ENCODE data around the gene DCC.

DCC gene

DNA sequence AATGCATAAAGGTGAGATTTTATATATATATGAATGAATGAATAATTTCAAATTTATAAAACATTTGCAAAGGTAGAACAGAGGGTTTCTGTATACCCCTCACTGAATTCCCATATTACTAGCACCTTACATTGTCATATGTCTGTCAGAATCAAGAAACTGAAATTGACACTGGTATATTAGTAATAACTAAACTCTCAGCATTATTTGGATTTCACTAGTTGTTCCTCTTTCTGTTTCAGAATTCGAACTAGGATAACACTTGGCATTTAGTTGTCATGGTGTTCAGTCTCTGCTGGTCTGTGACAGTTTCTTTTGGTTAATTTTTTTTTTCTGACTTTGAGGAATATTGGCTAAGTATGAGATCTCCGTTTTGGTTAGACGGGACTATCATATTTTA lies 275.9 kb downstream of the DCC start:
- no peak overlapping the region for H3K9ac ChIP-seq (ENCODE audit: low read depth, low read length, poor library complexity, severe bottlenecking)
- no peaks in the 10 kb centered on the region for H3K27me3 ChIP-seq (ENCODE audit: insufficient read depth, low read length, poor library complexity, severe bottlenecking)
- TF ChIP-seq EZH2phosphoT487 (IDR thresholded peaks at IDR 0.05; ENCODE audit: borderline replicate concordance) = no peak
- H3K36me3 ChIP-seq (ENCODE audit: insufficient read depth, low read length) = no peaks in the 10 kb centered on the region
- 0 out of 2 replicates have a peak, but pooled peaks cover 3% of the 10 kb centered on the region for H3K9me3 ChIP-seq (ENCODE audit: insufficient read depth, low read depth, low read length)
- no peaks in the 10 kb centered on the region for H3K4me1 ChIP-seq (ENCODE audit: insufficient read depth, low read length, poor library complexity, severe bottlenecking)
- no peaks in the 10 kb centered on the region for H3F3A ChIP-seq (ENCODE audit: low read depth)
- H3K4me2 ChIP-seq (ENCODE audit: low read depth, low read length, poor library complexity, severe bottlenecking) = no peak overlapping the region
- H3K79me2 ChIP-seq (ENCODE audit: insufficient read depth, low read length) = no peaks in the 10 kb centered on the region
- H3K4me3 ChIP-seq (ENCODE audit: low read length, poor library complexity, severe bottlenecking) = no peak overlapping the region
- no peak overlapping the region for H2AFZ ChIP-seq (ENCODE audit: low read length)
- no peaks in the 10 kb centered on the region for H3K9me2 ChIP-seq (replicated peaks; ENCODE audit: low read depth, low read length)
- no peaks in the 10 kb centered on the region for H4K20me1 ChIP-seq (ENCODE audit: insufficient read depth, low read length, poor library complexity, severe bottlenecking)

DNA sequence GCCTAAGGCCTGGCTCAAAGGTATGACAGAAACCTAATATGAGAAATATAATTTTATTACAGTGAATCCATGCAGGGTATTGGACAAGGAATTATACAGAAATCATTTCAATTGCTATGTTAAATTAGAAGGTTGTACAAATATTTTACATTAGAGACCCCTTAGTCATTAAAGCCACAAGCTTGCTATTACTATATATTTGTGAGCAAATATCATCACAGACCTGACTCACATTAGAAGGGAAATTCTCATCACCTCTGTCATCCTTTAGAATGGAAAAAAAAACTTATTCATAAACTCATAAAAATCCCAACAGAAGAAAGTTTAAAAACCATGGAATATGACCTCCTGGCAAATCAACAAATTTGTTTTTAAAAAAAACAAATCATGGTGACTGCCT lies 277.9 kb downstream of the DCC start:
- H3K79me2 ChIP-seq (ENCODE audit: insufficient read depth, low read length) = no peaks in the 10 kb centered on the region
- no peak overlapping the region for H3K9ac ChIP-seq (ENCODE audit: low read depth, low read length, poor library complexity, severe bottlenecking)
- no peak overlapping the region for H3K4me3 ChIP-seq (ENCODE audit: low read length, poor library complexity, severe bottlenecking)
- H3K9me2 ChIP-seq (replicated peaks; ENCODE audit: low read depth, low read length) = no peaks in the 10 kb centered on the region
- no peaks in the 10 kb centered on the region for H3K27me3 ChIP-seq (ENCODE audit: insufficient read depth, low read length, poor library complexity, severe bottlenecking)
- no peak overlapping the region for H2AFZ ChIP-seq (ENCODE audit: low read length)
- H3K4me2 ChIP-seq (ENCODE audit: low read depth, low read length, poor library complexity, severe bottlenecking) = no peak overlapping the region
- no peaks in the 10 kb centered on the region for H3K36me3 ChIP-seq (ENCODE audit: insufficient read depth, low read length)
- H3K9me3 ChIP-seq (ENCODE audit: insufficient read depth, low read depth, low read length) = 0 out of 2 replicates have a peak, but pooled peaks cover 3% of the 10 kb centered on the region
- no peaks in the 10 kb centered on the region for H3F3A ChIP-seq (ENCODE audit: low read depth)
- H3K4me1 ChIP-seq (ENCODE audit: insufficient read depth, low read length, poor library complexity, severe bottlenecking) = no peaks in the 10 kb centered on the region
- no peaks in the 10 kb centered on the region for H4K20me1 ChIP-seq (ENCODE audit: insufficient read depth, low read length, poor library complexity, severe bottlenecking)
- no peak for TF ChIP-seq EZH2phosphoT487 (IDR thresholded peaks at IDR 0.05; ENCODE audit: borderline replicate concordance)

DNA sequence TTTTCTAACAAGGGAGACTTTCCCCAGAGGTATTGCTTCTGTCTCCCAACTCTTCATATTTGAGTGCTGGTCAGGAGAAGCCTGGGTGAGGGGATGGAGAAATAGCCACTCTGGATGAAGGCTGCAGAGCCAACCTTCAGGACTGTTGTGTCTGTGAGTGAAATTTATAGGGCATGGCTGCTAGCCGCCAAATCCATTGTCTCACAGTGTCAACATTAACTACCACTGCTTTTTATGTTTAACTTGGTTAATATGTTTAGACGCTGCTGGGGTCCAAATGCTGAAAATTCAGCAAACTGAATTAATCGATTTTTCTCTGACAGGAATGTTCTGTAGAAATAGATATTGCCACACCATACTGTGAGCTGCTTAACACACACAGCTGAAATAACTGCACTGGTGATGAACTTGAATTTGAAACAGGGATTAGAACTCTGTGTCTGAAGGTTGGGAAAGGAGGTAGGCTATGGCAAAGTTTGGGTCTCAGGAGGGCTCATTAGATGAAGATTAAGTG lies 281.0 kb downstream of the DCC start:
- no peaks in the 10 kb centered on the region for H3K9me2 ChIP-seq (replicated peaks; ENCODE audit: low read depth, low read length)
- no peak overlapping the region for H3K4me2 ChIP-seq (ENCODE audit: low read depth, low read length, poor library complexity, severe bottlenecking)
- no peak overlapping the region for H3K4me3 ChIP-seq (ENCODE audit: low read length, poor library complexity, severe bottlenecking)
- no peaks in the 10 kb centered on the region for H3K36me3 ChIP-seq (ENCODE audit: insufficient read depth, low read length)
- H3K79me2 ChIP-seq (ENCODE audit: insufficient read depth, low read length) = no peaks in the 10 kb centered on the region
- no peaks in the 10 kb centered on the region for H4K20me1 ChIP-seq (ENCODE audit: insufficient read depth, low read length, poor library complexity, severe bottlenecking)
- H3F3A ChIP-seq (ENCODE audit: low read depth) = no peaks in the 10 kb centered on the region
- 0 out of 2 replicates have a peak, but pooled peaks cover 3% of the 10 kb centered on the region for H3K9me3 ChIP-seq (ENCODE audit: insufficient read depth, low read depth, low read length)
- TF ChIP-seq, protein P1, sequence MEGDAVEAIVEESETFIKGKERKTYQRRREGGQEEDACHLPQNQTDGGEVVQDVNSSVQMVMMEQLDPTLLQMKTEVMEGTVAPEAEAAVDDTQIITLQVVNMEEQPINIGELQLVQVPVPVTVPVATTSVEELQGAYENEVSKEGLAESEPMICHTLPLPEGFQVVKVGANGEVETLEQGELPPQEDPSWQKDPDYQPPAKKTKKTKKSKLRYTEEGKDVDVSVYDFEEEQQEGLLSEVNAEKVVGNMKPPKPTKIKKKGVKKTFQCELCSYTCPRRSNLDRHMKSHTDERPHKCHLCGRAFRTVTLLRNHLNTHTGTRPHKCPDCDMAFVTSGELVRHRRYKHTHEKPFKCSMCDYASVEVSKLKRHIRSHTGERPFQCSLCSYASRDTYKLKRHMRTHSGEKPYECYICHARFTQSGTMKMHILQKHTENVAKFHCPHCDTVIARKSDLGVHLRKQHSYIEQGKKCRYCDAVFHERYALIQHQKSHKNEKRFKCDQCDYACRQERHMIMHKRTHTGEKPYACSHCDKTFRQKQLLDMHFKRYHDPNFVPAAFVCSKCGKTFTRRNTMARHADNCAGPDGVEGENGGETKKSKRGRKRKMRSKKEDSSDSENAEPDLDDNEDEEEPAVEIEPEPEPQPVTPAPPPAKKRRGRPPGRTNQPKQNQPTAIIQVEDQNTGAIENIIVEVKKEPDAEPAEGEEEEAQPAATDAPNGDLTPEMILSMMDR (conservative IDR thresholded peaks at IDR 0.05; ENCODE audit: low read length) = no peak
- TF ChIP-seq EZH2phosphoT487 (IDR thresholded peaks at IDR 0.05; ENCODE audit: borderline replicate concordance) = no peak
- H3K9ac ChIP-seq (ENCODE audit: low read depth, low read length, poor library complexity, severe bottlenecking) = no peak overlapping the region
- no peaks in the 10 kb centered on the region for H3K4me1 ChIP-seq (ENCODE audit: insufficient read depth, low read length, poor library complexity, severe bottlenecking)
- no peak overlapping the region for H2AFZ ChIP-seq (ENCODE audit: low read length)
- H3K27me3 ChIP-seq (ENCODE audit: insufficient read depth, low read length, poor library complexity, severe bottlenecking) = no peaks in the 10 kb centered on the region

DNA sequence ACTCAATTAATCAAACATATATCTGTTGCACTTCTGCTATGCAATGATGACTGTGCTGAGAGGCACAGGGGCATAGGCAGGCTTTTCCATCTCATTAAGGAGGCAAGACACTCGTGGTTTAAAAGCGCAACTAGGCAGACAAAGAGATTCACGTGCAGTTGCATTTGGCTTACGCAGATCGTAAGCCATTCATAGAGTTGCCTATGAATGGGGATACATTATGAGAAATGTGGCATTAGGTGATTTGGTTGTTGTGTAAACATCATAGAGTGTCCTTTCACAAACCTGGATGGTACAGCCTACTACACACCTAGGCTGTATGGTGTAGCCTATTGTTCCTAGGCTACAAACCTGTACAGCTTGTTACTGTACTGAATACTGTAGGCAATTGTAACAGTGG lies 284.7 kb downstream of the DCC start:
- Histone ChIP-seq H3K4me3 (ENCODE audit: low read length, poor library complexity, severe bottlenecking) (no peak overlapping the region), H3F3A (ENCODE audit: low read depth) (no peaks in the 10 kb centered on the region), H4K20me1 (ENCODE audit: insufficient read depth, low read length, poor library complexity, severe bottlenecking) (no peaks in the 10 kb centered on the region), H3K79me2 (ENCODE audit: insufficient read depth, low read length) (no peaks in the 10 kb centered on the region), H3K36me3 (ENCODE audit: insufficient read depth, low read length) (no peaks in the 10 kb centered on the region), H3K9me3 (ENCODE audit: insufficient read depth, low read depth, low read length) (0 out of 2 replicates have a peak, but pooled peaks cover 5% of the 10 kb centered on the region), H3K9me2 (replicated peaks; ENCODE audit: low read depth, low read length) (no peaks in the 10 kb centered on the region), H3K4me2 (ENCODE audit: low read depth, low read length, poor library complexity, severe bottlenecking) (no peak overlapping the region), H3K4me1 (ENCODE audit: insufficient read depth, low read length, poor library complexity, severe bottlenecking) (no peaks in the 10 kb centered on the region), H3K9ac (ENCODE audit: low read depth, low read length, poor library complexity, severe bottlenecking) (no peak overlapping the region), H2AFZ (ENCODE audit: low read length) (no peak overlapping the region), H3K27me3 (ENCODE audit: insufficient read depth, low read length, poor library complexity, severe bottlenecking) (no peaks in the 10 kb centered on the region)
- TF ChIP-seq EZH2phosphoT487 (IDR thresholded peaks at IDR 0.05; ENCODE audit: borderline replicate concordance) = no peak
- TF ChIP-seq, protein P1 (conservative IDR thresholded peaks at IDR 0.05; ENCODE audit: low read length) = no peak

Measured in Loucy (cell line).